Stomach (tissue), 4 donors: ENCODE data around the gene RRP36.

Source experiments
- EP300 ChIP-seq: sonication (generic); formaldehyde crosslinking; IDR thresholded peaks from one replicate; pipeline ENCODE4 v1.6.1; 2017; ENCODE audit warnings: antibody characterized with exemption
- POLR2A ChIP-seq, 4 donors: fragments of 450-650 bp; IDR thresholded peaks; one replicate each; pipeline ENCODE4 v1.6.1; 2016; ENCODE audit warnings: antibody characterized with exemption in 4 of 4, control low read depth in 2 of 4, mild to moderate bottlenecking in 1 of 4, moderate library complexity in 1 of 4
- POLR2AphosphoS5 ChIP-seq, 3 donors: sonication (generic); formaldehyde crosslinking; IDR thresholded peaks; one replicate each; pipeline ENCODE4 v1.6.1; 2016; ENCODE audit warnings: antibody characterized with exemption in 3 of 3
- TF ChIP-seq, protein P1 (sequence below), 7 experiments: fragments of 450-650 bp in 4 of 7; fragments of 200-600 bp in 3 of 7; sonication (generic) in 3 of 7; IDR thresholded peaks; one replicate each; pipeline ENCODE4 v1.5.1; 2016 to 2019; ENCODE audit warnings: antibody characterized with exemption in 7 of 7, control low read depth in 2 of 7, mild to moderate bottlenecking in 1 of 7

DNA sequence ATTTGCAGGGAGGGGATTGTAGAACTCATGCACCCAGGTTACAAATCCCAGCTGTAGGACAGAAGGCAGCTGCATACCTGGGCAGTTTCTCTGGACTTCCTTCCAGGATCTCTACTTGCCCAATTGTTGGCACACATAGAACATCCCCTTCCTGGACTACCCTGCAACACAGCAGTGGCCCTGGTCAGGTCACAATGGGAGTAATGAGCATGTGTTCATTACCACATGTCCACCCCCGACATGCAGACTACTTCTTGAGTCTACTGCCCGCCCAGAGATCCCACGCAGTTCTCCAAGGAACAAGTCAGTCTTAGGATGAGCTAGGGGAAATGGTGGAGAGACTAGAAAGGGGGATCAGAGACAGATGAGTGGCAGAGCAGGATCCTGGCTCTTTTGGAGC, 47.5 kb upstream of the RRP36 start:
- TF ChIP-seq, protein P1, sequence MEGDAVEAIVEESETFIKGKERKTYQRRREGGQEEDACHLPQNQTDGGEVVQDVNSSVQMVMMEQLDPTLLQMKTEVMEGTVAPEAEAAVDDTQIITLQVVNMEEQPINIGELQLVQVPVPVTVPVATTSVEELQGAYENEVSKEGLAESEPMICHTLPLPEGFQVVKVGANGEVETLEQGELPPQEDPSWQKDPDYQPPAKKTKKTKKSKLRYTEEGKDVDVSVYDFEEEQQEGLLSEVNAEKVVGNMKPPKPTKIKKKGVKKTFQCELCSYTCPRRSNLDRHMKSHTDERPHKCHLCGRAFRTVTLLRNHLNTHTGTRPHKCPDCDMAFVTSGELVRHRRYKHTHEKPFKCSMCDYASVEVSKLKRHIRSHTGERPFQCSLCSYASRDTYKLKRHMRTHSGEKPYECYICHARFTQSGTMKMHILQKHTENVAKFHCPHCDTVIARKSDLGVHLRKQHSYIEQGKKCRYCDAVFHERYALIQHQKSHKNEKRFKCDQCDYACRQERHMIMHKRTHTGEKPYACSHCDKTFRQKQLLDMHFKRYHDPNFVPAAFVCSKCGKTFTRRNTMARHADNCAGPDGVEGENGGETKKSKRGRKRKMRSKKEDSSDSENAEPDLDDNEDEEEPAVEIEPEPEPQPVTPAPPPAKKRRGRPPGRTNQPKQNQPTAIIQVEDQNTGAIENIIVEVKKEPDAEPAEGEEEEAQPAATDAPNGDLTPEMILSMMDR (IDR thresholded peaks at IDR 0.05), result no peak
- TF ChIP-seq POLR2A (IDR thresholded peaks at IDR 0.05), result no peak
- no peak for TF ChIP-seq POLR2AphosphoS5 (IDR thresholded peaks at IDR 0.05)
- no peak for TF ChIP-seq EP300
